GM19467 (cell line): ENCODE data around the gene TAS2R50.
"Not testable (repeated sequence)": the region's sequence is repeated elsewhere in the genome, so short reads cannot be mapped to it uniquely, and the experiment has no call there.

Experiments
- ATAC-seq: cut with Tn5 transposase; IDR thresholded peaks from one replicate; pipeline ENCODE4 v1.9.1; 2021; ENCODE audit warnings: mild to moderate bottlenecking, moderate library complexity; ENCODE audit not compliant: unreplicated experiment

The TAS2R50 gene, protein sequence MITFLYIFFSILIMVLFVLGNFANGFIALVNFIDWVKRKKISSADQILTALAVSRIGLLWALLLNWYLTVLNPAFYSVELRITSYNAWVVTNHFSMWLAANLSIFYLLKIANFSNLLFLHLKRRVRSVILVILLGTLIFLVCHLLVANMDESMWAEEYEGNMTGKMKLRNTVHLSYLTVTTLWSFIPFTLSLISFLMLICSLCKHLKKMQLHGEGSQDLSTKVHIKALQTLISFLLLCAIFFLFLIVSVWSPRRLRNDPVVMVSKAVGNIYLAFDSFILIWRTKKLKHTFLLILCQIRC

DNA sequence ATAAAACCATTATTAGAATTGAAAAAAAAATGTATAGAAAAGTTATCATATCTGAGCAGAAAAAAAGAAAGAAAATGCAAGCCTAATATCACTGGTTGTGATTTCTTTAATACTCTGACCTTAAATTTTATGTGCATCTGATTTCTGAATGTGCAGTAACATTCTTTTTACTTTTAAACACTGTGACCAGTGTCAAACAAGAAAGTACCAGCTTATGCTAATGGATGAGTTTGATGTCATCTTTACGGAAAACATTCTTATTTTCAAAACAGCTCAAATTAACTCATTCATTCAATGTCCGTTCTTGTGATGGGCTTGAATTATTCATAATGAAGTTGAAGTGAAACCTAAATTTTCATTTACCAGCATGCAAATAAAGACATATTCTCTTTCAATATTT, at the start of gene TAS2R50:
TSS of gene TAS2R50 (minus strand) at position 101 of the 400 bp plus-strand sequence. CDS start at position 49, 52 bp downstream.
- no peak for ATAC-seq

DNA sequence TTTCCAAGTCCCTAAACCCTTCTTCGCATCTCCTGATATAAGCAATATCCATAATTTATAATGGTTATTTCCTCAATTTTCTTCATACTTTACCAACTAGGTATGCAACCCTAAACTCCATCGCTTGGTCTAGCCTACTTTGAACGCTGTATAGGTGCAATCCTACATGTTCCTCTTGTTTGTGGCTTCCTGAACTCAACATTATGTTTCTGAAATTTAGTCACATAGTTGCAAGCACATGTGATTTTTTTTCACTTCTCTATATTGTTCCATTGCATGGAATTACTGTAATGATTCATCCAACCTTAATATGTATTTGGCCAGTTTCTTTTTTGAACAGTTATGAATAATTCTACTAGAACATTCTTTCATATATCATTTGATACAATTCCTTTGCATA, 47.2 kb upstream of the TAS2R50 start:
- not testable (repeated sequence) for ATAC-seq

DNA sequence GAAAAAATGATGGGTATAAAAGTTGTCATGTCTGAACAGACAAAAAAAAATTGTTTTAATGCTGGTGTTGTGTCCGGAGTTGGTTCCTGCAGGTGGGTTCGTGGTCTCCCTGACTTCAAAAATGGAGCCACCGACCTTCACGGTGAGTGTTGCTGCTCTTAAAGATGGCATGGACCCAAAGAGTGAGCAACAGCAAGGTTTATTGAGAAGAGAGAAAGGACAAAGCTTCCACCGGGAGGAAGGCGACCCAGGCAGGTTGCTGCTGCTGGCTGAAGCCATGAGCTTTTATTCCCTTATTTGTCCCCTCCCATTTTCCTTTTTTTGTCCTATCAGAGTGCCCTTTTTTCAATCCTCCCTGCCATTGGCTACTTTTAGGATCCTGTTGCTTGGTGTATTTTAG, 44.6 kb upstream of the TAS2R50 start, which contains the start of gene TAS2R31:
TSS of gene TAS2R31 (minus strand) at position 101 of the 400 bp plus-strand sequence. CDS start at position 29, 72 bp downstream.
- ATAC-seq: no peak

DNA sequence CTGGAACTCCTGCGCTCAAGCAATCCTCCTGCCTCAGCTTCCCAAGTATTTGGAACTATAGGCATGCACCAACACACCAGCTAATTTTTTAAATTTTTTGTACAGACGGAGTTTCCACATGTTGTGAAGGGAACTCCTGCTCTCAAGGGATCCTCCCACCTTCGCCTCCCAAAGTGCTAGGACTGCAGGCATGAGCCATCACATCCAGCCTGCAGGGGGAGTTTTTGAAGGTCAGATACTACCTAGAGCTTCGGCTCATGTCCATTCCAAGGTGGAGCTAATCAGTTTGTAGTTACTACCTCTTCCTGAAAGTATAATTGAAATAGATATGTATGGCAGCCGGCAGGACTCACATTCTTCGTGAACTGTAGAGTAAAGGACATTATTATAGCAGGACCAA, 39.4 kb upstream of the TAS2R50 start:
- no peak for ATAC-seq

DNA sequence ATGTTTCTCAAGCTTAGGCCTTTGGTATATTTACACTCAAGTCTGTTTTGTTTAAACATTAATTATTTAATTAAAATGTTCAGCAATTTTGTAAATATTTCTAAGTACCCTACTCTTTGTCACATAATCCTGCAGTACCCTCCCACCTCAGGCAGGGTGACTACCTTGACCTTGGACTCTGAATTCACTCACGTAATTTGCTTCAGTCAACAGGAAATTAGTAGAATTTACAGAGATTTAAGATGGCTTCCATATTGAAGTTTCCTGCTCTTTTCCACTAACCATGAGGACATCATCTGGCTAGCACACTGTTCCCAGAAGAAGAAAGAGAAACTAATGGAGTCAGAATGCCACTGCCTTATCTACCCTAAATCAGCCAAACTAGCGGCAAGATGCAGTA, 36.7 kb upstream of the TAS2R50 start:
- ATAC-seq: no peak

DNA sequence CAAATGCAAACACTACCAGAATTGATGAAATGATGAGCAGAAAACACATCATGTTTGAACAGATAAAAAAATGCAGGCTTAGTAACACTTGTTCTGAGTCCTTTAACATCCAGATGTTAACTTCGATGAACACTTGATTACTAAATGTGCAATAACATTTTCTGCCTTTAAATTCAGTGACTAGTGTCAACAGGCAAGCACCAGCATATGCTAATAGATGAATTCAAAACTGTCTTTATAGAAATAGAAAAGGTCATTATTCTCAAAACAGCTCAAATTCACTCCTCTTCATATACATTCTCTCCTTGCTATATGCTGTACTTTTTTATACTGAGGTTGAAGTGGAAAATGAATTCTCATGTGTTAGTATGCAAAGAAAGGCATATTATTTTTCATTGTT, 35.8 kb upstream of the TAS2R50 start, which contains the start of gene TAS2R19:
TSS of gene TAS2R19 (minus strand) at position 101 of the 400 bp plus-strand sequence. CDS start at position 52, 49 bp downstream.
- no peak for ATAC-seq

DNA sequence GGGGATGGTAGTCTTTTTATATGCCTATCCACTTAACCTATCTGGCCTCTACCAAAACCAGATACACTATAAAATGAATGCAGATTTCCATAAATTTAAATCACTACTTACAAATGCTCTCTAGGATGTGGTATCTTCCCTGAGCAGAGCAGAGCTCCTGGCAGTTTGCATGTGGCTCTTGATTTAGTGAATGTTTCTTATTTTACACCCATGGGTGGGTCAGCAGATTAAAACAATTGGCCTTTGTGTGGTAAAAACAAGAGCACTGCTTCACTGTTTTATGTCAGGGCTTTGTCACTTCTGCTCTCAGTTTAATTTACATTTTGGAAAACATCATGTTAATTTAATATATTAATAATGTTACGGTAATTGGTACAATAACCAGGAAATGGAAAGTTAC, 30.2 kb upstream of the TAS2R50 start:
- no peak for ATAC-seq

DNA sequence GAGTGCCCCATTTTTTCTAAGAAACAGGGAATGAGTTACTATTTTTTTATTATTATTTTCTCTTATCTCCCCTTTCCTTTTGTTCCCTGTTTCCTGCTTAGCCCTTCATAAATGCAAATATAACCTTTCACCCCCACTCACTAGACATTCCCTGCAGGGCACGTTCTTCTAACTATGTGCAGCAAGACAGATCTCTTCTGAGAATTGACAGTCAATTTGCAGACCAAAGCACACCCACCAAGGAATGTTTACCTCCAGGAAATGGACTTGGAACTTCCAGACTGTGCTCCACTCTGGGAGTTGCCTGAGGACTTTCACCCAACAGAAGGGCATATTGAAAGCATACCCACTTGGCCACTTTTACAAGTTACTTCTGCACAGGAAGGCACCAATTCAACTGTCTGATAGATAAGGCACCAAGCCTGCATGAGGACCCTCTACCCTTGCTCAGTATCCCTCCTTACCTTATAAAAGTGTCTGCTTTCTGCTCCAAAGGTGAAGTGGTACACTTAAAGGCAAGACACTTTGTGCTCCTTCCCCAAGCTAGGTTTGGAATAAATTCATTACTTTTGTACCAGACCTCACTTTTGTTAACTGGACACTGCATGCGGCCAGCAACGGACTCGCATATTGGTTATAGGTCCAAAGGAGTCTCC, 29.2 kb upstream of the TAS2R50 start:
- no peak for ATAC-seq

DNA sequence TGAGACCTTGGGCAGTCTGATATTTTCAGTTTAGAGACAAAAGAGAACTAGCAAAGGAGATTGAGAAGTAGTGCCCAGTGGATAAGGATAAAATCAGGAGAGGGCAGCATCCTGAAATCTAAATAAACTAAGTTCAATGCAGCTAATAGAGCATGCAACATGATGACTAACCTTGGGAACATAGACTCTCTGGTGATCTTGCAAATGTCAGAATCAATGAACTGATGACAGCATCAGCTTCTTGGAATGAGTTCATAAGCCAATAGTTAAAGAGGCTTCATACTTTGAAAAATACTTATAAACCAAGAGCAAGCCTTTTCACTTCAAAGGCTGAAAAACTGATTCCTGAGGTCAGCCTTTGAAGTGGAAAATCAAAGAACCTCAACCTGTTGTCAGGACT, 27.5 kb upstream of the TAS2R50 start:
- ATAC-seq: no peak

DNA sequence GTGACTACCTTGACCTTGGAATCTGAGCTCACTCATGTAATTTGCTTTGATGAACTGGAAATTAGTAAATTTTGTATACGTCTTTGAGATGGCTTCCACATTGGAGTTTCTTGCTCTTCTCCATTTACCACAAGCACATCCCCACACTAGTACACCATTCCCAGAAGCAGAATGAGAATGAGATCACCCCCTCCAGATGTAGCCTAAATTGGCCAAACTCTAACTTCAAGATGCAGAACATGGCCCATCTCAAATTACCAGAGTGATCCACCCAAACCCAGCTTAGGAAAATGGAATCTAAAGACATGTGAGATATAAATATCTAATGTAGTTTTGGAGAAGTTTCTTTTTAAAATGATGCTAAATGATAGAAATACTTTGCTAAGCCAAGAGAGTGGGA, 20.9 kb upstream of the TAS2R50 start:
- no peak for ATAC-seq

DNA sequence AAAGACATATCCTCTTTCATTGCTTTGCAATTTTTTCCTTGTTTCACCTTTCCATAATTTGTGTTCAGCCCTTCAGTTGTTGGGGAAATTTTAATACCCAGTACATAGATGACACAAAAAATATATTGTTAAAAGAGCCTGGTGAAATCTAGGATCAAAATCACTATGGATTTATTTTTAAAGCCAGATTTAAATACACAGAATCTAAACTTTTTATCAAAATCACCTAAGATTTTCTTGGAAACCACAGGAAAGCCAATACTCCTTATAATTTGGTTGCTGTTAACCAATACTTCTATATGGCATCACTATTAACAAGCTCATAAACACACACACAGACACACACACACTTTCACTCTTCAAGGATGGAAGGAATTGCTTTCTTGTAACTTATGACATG, 11.5 kb upstream of the TAS2R50 start, which contains the start of gene TAS2R20:
TSS of gene TAS2R20 (minus strand) at position 101 of the 400 bp plus-strand sequence. CDS start 429 bp downstream, outside the sequence.
- no peak for ATAC-seq

DNA sequence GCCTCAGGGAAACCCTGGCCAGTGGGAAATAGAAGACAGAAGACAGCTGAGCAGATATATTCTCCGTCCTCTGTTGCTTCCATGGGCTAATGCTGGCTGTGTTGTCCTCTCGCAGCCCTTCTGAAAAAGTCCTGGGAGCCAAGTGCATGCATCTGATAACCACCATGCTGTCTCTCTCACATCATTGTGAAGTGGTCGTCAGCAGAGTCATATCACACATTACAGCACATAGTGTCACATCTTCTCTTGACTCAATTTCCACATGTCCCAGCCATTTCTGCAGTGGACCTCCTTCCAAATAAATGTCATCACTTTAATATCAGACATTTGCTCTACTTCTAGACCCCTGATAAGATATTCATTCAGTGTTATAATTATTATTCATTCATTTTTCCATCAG, 7.6 kb upstream of the TAS2R50 start:
- no peak for ATAC-seq

DNA sequence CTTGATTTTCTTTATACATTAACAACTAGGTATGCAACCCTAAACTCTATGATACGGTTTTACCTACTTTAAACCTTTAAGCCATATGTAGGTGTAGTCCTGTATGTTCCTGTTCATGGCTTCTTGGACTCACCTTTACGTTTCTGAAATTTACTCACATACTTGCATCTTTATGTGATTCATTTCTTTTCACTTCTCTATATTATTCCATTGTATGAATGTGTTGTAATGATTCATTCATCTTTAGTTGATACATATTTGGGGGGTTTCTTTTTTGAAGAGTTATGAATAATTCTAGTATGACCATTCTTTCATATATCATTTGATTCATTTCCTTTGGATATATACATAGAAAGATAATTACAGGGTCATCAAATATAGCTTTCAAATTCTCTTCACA, 2.4 kb upstream of the TAS2R50 start:
- ATAC-seq: no peak

DNA sequence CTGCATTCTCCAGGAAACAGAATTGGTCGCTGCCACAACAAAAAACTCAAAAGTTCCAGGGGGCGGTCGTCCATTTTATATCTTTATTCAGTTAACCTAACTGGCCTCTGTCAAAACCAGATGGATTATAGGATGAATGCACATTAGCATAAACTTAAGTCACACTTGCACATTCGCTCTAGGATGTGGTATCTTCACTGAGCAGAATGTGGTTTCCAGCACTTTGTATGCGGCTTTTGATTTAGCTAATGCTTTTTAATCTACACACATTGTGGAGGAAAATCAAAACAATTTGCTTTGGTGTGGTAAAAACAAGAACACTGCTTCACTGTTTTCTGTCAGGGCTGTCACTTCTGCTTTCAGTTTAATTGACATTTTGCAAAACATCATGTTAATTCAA, 4.5 kb downstream of the TAS2R50 start:
- ATAC-seq: no peak

DNA sequence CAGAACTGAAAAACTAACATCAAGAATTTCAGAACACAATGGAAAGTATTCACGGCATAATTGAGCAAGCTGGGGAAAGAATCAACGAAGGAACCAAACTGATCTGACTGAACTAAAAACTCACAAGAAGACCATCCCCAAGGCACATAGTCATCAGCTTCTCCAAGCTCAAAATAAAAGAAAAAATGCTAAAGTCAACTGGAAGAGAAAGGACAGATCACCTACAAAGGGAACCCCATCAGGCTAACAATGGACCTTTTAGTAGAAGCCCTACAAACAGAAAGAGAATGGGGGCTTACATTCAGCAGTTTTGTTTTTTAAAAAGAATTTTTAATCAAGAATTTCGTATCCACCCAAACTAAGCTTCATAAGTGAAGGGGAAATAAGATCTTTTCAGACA, 11.7 kb downstream of the TAS2R50 start:
- ATAC-seq: no peak

DNA sequence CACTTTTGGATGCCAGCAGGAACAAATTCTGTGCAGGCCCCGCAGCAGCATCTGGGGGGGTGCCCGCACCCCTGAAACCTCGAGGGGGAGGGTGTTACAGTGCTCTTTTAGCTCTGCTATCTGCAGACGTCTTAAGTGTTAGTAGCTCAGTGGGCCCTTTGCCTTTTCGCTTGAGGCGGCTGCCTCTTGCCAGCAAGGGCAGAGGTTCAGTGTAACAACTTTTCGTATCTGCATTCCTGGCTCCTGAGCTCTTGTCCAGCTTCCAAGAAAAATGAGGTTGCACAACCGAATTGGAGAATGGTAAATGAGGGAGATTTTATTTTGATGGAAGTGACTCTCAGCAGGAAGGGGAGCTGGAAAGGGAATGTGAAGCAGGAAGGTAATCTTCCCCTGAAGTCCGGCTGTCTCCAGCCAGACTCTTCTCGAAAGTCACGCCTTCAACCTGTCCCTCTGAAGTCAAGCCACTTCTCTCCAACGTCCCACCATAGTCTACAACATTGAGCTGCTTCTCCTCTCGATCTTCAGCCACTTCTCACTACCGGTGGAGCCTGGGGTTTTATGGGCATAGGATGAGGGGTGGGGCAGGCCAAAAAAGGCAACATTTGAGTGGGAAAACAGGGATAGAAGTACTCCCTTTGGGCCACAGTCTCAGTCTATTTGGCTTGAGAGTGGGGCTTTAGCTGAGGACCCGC, 17.8 kb downstream of the TAS2R50 start:
- no peak for ATAC-seq

DNA sequence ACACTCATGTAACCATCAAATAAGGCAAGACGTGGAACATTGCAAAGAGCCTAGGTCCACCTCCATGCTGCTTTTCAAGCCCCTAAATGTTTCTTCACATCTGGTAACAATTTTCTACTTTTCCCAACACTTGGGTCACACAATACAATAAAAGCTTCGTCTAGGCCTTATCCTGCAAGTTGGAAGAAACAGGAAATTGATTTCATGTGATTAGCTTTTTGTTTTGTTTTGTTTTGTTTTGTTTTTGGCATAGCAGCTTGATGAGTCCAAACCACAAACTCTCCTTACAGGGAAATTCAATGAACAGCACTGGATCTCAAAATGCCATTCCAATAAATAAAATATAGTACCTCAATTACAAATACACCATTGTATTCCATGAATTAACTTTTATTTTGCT, 19.3 kb downstream of the TAS2R50 start:
- no peak for ATAC-seq

DNA sequence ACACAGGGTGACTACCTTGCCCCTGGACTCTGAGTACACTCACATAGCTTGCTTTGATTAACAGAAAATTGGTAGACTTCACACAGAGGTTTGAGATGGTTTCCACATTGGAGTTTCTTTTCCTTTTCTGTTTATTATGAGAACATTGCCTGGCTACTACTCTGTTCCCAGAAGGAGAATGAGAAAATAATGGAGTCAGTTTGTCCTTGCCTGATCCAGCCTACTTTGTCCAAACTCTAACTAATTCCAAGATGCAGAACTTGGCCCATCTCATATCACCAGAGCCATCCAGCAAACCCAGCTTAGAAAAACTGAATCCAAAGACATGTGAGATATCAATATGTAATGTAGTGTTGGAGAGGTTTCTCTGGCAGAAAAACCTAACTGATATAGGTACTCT, 20.4 kb downstream of the TAS2R50 start:
- no peak for ATAC-seq

DNA sequence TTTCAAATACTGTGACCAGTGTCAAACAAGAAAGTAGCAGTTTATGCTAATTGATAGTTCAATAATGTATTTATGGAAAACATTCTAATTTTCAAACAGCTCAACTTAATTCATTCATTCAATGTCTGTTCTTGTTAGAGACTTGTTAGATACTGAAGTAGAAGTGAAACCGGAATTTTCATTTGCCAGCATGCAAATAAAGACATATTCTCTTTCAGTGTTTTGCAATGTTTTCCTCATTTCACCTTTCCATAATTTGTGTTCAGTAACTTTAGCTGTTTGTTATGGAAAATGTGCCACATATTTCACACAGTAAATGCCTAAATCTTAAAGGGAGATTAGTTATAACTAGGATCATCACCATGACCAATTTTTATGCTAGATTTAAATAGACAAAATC, 21.2 kb downstream of the TAS2R50 start:
- no peak for ATAC-seq

DNA sequence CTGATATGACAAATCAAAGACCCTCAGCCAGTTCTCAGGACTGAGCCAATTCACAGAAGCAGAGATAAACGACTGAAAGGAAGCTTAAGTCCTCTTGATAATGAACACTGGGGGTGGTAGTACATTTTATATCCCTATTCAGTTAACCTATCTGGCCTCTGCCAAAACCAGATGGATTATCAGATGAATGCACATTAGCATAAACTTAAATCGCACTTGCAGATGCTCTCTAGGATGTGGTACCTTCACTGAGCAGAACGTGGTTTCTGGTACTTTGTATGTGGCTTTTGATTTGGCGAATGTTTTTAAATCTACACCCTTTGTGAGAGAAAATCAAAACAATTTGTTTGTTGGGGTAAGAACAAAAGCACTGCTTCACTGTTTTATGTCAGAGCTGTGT, 26.5 kb downstream of the TAS2R50 start:
- ATAC-seq: no peak

DNA sequence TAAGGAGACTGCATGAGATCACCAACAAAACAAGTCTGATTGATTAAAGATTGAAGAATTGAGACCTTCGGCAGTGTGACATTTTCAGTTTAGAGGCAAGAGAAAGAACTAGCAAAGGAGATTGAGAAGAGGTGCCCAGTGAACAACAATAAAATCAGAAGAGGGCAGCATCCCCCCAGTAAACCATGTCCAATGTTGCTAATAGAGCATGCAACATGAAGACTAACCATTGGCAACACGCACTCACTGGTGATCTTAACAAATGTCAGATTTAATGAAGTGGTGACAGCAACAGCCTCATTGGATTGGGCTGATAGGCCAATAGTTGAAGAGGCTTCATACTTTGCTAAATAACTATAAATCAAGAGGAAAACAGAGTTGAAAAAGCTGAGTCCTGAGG, 26.9 kb downstream of the TAS2R50 start:
- ATAC-seq: no peak

DNA sequence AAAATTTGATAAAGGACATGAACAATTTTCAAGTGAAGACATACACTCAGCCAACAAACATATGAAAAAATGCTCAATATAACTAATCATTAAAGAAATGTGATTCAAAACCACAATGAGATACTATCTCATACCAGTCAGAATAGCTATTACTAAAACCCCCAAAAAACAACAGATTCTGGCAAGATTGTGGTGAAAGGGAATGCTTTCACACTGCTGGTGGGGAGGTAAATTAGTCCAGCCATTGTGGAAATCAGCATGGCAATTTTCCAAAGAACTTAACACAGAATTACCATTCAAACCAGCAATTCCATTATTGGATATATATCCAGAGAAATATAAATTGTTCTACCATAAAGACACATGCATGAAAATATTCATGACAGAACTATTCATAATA, 29.0 kb downstream of the TAS2R50 start:
- no peak for ATAC-seq
